Measurements from ENCODE around the gene CHID1.

Gene CHID1

DNA sequence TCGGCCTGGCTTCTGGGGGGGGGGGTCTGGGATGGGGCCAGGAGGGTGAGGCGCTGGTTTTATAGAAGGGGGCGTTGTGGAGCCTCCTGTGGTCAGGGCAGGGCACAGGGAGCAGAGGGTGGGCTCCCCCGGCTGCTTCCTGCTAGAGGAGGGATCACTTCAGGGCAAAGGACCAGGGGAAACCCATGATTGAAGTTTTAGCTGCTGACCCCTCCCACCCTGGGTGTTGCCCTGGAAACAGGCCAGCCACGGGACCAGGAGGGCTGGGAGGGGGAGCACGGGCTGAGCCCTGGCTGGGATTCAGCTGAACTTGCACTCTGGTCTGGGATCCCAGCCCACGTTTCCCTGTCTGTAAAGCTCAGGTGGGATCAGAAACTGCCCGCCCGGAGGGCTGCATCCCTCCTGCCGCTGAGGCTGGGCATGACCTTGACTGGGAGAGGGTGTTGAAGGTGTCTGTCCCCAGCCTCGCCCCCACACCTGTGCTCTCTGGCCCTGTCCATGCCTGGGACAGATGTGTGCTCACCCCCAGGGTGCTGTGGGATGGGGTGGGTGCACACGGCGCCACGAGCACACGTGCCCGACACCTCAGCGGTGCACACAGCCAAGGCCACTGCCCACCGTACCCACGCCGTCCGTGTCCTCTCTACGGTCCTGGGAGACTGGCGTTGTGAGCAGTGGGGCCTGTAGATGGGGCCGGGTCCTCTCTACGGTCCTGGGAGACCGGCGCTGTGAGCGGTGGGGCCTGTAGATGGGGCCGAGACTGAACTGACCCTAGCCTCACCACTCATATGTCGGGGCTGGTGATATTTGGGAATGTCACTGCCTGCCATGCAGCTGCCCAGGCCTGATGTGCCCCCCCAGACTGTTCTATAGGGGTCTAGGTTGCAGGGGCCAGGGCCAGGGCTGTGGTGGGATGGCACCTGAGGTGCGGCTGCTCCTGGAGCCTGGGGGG, 65.6 kb downstream of the CHID1 start:
- peak overlapping the region; percentile 72 for H3K27ac Mint-ChIP-seq
- peaks cover 40% of the 10 kb centered on the region for H3K4me1 Mint-ChIP-seq
- TF ChIP-seq, protein P1, sequence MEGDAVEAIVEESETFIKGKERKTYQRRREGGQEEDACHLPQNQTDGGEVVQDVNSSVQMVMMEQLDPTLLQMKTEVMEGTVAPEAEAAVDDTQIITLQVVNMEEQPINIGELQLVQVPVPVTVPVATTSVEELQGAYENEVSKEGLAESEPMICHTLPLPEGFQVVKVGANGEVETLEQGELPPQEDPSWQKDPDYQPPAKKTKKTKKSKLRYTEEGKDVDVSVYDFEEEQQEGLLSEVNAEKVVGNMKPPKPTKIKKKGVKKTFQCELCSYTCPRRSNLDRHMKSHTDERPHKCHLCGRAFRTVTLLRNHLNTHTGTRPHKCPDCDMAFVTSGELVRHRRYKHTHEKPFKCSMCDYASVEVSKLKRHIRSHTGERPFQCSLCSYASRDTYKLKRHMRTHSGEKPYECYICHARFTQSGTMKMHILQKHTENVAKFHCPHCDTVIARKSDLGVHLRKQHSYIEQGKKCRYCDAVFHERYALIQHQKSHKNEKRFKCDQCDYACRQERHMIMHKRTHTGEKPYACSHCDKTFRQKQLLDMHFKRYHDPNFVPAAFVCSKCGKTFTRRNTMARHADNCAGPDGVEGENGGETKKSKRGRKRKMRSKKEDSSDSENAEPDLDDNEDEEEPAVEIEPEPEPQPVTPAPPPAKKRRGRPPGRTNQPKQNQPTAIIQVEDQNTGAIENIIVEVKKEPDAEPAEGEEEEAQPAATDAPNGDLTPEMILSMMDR (IDR thresholded peaks at IDR 0.05), result no peak
- peaks cover 8% of the 10 kb centered on the region for H3K36me3 Mint-ChIP-seq (ENCODE audit: low read depth)
- H3K4me3 Mint-ChIP-seq, result peak overlapping the region; percentile 64
- DNase-seq, result peak; percentile 81
- H3K9me3 Mint-ChIP-seq, result no peaks in the 10 kb centered on the region
- peaks cover 20% of the 10 kb centered on the region for H3K27me3 Mint-ChIP-seq (ENCODE audit: low read depth, poor library complexity)

DNA sequence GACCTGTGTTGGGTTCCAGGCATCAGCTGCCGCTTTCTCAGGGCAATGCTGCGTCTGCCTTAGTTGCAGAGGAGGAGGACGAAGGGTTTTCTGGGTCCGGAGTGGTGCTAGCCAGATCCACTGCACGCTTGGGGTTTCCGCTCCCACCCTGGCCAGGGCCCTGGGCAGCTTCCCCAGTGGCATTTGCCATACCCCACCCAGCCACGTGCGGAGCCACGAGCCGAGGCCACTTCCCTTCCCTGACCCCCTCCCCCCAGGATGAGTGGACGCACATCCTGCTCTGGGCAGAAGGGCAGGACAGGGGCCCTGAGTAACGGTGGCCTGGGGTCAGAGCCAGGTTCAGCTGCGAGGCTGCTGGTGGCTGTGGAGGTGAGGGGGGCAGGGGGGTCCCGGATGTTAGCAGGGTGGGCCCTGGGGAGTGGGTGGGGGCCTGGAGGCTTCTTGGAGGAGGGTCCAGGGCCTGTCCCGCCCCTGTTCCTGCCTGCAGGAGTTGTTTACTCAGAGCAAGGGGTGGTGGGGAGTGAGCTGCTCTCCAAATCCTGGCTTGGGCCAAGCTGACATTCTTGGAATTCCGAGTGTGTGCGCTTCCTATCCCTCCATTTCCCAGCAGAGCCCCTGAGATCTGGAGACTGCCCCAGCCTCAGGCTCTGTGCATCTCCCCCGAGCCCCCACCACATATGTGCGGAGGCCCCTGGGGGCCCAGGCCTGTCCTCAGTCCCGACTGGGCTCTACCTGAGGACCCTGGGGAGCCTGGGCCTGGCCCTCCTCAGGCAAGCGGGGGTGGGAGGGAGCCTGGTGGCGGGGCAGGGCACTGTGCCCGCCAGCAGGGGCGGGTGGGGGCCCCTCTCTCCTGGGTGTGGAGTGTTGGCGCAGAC, 66.6 kb downstream of the CHID1 start:
- peaks cover 20% of the 10 kb centered on the region for H3K27me3 Mint-ChIP-seq (ENCODE audit: low read depth, poor library complexity)
- H3K4me1 Mint-ChIP-seq, result peaks cover 40% of the 10 kb centered on the region
- H3K27ac Mint-ChIP-seq, result no peak overlapping the region
- no peaks in the 10 kb centered on the region for H3K9me3 Mint-ChIP-seq
- peak; percentile 70 for DNase-seq
- TF ChIP-seq, protein P1 (IDR thresholded peaks at IDR 0.05), result no peak
- H3K36me3 Mint-ChIP-seq (ENCODE audit: low read depth), result peaks cover 8% of the 10 kb centered on the region
- H3K4me3 Mint-ChIP-seq, result peak overlapping the region; percentile 80

DNA sequence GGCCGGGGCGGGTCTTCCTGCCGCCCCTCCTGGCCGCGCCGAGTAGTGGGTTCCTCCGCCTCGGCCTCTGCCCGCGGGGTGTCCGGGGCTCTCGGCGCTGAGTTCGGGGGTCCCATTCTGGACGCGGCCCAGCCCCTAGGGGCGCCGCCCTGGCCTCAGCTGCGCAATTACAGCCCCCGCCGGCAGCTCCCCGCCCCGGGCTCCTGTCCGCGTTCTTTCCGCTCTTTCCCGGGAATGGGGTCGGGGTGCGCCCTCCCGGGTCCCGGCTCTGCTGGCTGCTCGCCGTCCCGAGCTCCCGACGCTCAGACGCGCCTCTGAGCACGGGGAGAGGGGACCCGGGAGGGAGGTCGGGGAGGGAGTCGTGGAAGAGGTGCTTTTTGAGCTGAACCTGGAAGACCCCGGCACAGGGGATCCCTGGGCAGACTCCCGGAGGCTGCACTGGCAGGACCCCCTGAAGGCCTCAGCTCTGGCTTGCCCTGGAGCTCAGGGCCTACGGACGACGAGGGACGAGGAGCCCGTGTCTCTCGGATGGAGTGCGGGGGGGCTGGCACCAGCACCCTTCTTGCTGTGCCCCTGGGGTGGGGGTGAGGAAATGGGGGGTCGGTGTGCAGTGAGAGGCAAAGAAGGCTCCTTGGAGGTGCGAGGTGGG, 67.4 kb downstream of the CHID1 start:
- H3K27me3 Mint-ChIP-seq (ENCODE audit: low read depth, poor library complexity), result peaks cover 13% of the 10 kb centered on the region
- H3K36me3 Mint-ChIP-seq (ENCODE audit: low read depth), result peaks cover 8% of the 10 kb centered on the region
- H3K9me3 Mint-ChIP-seq, result no peaks in the 10 kb centered on the region
- H3K4me1 Mint-ChIP-seq, result peaks cover 40% of the 10 kb centered on the region
- peak; percentile 47 for DNase-seq
- H3K4me3 Mint-ChIP-seq, result peak overlapping the region; percentile 80
- TF ChIP-seq, protein P1 (IDR thresholded peaks at IDR 0.05), result no peak
- no peak overlapping the region for H3K27ac Mint-ChIP-seq

DNA sequence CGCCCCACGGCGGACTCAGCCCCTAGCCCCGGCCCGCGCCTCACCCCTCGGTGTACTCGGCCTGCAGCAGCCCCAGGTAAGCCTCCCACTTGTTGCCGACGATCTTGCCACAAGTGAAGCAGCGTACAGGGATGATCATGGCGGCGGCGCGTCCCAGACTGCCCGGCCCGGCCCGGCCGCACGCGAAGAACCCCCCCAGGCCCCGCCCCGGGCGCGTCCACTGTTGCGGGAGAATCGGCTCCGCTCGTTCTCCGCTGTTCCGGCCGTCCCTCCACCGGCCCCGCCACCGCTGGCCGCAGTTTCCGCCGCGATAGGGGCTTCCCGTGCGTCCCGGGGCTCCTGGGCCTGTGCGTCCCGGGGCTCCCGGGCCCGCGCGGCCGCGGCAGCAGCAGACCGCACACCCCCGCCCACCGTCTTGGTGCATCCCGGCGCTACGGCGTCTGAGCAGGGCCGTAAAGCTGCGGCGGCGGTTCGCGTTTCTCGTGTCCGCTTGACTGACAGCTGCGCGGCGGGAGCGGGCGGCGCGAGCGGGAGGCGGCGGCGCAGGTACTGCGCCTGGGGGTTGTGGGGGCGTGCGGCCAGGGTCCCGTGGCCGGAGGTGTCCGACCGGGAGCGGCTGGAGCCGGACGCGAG, 68.1 kb downstream of the CHID1 start, which contains the start of the genes POLR2L and TSPAN4:
TSS of gene POLR2L (minus strand) at position 160 of the 633 bp plus-strand sequence. CDS start at position 139, 21 bp downstream.
TSS of gene TSPAN4 (plus strand) at position 483 of the 633 bp plus-strand sequence. CDS start 7,453 bp downstream, outside the sequence.
- H3K4me3 Mint-ChIP-seq, result peak within 1 kb of the TSS; percentile 87
- H3K9me3 Mint-ChIP-seq, result no peaks in the 10 kb centered on the region
- H3K36me3 Mint-ChIP-seq (ENCODE audit: low read depth), result peaks cover 8% of the 10 kb centered on the region

More for the DNA sequence above, 68.1 kb downstream of the CHID1 start, which contains the start of the genes POLR2L and TSPAN4:
- peak; percentile 91 for DNase-seq
- Mint-ChIP-seq H3K27me3 (ENCODE audit: low read depth, poor library complexity) (peaks cover 13% of the 10 kb centered on the region), H3K4me1 (peaks cover 40% of the 10 kb centered on the region), H3K27ac (peak within 1 kb of the TSS; percentile 90)
- TF ChIP-seq, protein P1 (IDR thresholded peaks at IDR 0.05), result no peak
